A549 (cell line): ENCODE data around the gene GIMAP8.

Experiments used
- CEBPB ChIP-seq, 2 experiments: fragments of >200 bp in 1 of 2; sonication (Bioruptor Twin) in 1 of 2; formaldehyde crosslinking in 1 of 2; IDR thresholded peaks; 2 replicates each; pipeline ENCODE4 v1.6.1; 2012 to 2016
- GATA3 ChIP-seq: IDR thresholded peaks from 2 replicates; pipeline ENCODE4 v1.6.1; 2012; ENCODE audit warnings: borderline replicate concordance
- JUN ChIP-seq, 2 experiments: fragments of >200 bp; sonication (Bioruptor Twin); formaldehyde crosslinking; IDR thresholded peaks; 2 replicates in 1 of 2; 3 replicates in 1 of 2; pipeline ENCODE4 v1.6.1; 2016 to 2017
- POLR2A ChIP-seq: IDR thresholded peaks from 2 replicates; pipeline ENCODE4 v1.6.1; 2012; ENCODE audit warnings: mild to moderate bottlenecking, low read length
- TF ChIP-seq, protein P1 (sequence below): fragments of >200 bp; sonication (Bioruptor Twin); formaldehyde crosslinking; IDR thresholded peaks from 3 replicates; pipeline ENCODE4 v1.5.1; 2016

DNA sequence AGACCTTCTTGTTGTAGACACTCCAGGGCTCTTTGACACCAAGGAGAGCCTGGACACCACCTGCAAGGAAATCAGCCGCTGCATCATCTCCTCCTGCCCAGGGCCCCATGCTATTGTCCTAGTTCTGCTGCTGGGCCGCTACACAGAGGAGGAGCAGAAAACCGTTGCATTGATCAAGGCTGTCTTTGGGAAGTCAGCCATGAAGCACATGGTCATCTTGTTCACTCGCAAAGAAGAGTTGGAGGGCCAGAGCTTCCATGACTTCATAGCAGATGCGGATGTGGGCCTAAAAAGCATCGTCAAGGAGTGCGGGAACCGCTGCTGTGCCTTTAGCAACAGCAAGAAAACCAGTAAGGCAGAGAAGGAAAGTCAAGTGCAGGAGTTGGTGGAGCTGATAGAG lies 69.7 kb downstream of the GIMAP8 start:
- TF ChIP-seq, protein P1, sequence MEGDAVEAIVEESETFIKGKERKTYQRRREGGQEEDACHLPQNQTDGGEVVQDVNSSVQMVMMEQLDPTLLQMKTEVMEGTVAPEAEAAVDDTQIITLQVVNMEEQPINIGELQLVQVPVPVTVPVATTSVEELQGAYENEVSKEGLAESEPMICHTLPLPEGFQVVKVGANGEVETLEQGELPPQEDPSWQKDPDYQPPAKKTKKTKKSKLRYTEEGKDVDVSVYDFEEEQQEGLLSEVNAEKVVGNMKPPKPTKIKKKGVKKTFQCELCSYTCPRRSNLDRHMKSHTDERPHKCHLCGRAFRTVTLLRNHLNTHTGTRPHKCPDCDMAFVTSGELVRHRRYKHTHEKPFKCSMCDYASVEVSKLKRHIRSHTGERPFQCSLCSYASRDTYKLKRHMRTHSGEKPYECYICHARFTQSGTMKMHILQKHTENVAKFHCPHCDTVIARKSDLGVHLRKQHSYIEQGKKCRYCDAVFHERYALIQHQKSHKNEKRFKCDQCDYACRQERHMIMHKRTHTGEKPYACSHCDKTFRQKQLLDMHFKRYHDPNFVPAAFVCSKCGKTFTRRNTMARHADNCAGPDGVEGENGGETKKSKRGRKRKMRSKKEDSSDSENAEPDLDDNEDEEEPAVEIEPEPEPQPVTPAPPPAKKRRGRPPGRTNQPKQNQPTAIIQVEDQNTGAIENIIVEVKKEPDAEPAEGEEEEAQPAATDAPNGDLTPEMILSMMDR = no peak
- TF ChIP-seq JUN (IDR thresholded peaks at IDR 0.05) = no peak
- no peak for TF ChIP-seq GATA3
- TF ChIP-seq CEBPB (IDR thresholded peaks at IDR 0.05) = no peak
- TF ChIP-seq POLR2A = no peak
